ENCODE data around the gene FAM120A.

FAM120A gene

DNA sequence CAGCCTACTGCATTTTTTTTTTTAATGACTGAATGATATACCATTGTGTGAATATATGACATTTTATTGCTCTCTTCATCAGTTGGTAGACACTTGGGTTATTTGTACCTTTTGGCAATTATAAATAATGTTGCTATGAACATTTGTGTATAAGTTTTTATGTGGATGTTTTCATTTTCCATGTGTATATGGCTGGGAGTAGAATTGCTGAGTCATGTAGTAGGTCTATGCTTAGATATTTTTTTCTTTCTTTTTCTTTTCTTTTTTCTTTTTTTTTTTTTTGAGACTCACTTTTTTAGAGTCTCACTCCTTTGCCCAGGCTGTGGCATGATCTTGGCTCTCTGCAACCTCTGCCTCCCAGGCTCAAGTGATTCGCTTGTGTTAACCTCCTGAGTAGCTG lies 34.8 kb downstream of the FAM120A start:
- H3K79me2 ChIP-seq (ENCODE audit: control insufficient read depth, insufficient read depth, low read length, unreplicated experiment), result peaks cover 66% of the 10 kb centered on the region
- peaks cover 31% of the 10 kb centered on the region for H3K36me3 ChIP-seq (ENCODE audit: insufficient read depth, low read length)
- H3K27ac ChIP-seq (ENCODE audit: low read depth, low read length), result peak overlapping the region; percentile 14; the same call in 1 of the 2 replicates
- no peak overlapping the region for H2AFZ ChIP-seq (ENCODE audit: low read length, unreplicated experiment)
- H3K27me3 ChIP-seq (ENCODE audit: insufficient read depth, low read length), result no peaks in the 10 kb centered on the region
- H3K4me3 ChIP-seq (ENCODE audit: low read depth, low read length), result no peak overlapping the region
- H3K4me1 ChIP-seq (ENCODE audit: control insufficient read depth, insufficient read depth, low read length, unreplicated experiment), result peaks cover 8% of the 10 kb centered on the region

DNA sequence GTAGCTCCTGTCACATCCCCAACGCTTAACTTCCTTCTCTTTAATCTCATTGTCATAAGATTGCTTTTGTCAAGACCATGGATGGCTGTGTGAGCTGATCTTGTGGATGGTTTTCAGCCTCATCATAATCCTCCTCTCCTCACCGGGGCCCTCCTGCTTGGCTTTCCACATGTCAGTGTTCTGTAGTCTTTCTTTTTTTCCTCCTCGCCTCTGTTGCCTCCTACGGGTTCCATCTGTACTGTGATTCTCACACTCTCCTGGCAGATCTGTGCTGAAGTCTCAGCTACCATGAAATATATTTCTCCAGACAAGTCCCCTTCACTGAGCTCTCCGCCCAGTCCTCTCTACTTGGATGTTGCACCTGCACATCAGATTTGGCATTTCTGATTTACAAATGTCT lies 36.8 kb downstream of the FAM120A start:
- Histone ChIP-seq H3K36me3 (ENCODE audit: insufficient read depth, low read length) (peaks cover 31% of the 10 kb centered on the region), H3K79me2 (ENCODE audit: control insufficient read depth, insufficient read depth, low read length, unreplicated experiment) (peaks cover 70% of the 10 kb centered on the region), H3K4me1 (ENCODE audit: control insufficient read depth, insufficient read depth, low read length, unreplicated experiment) (peaks cover 8% of the 10 kb centered on the region), H3K4me3 (ENCODE audit: low read depth, low read length) (no peak overlapping the region), H3K27me3 (ENCODE audit: insufficient read depth, low read length) (no peaks in the 10 kb centered on the region), H2AFZ (ENCODE audit: low read length, unreplicated experiment) (no peak overlapping the region), H3K27ac (ENCODE audit: low read depth, low read length) (no peak overlapping the region)

DNA sequence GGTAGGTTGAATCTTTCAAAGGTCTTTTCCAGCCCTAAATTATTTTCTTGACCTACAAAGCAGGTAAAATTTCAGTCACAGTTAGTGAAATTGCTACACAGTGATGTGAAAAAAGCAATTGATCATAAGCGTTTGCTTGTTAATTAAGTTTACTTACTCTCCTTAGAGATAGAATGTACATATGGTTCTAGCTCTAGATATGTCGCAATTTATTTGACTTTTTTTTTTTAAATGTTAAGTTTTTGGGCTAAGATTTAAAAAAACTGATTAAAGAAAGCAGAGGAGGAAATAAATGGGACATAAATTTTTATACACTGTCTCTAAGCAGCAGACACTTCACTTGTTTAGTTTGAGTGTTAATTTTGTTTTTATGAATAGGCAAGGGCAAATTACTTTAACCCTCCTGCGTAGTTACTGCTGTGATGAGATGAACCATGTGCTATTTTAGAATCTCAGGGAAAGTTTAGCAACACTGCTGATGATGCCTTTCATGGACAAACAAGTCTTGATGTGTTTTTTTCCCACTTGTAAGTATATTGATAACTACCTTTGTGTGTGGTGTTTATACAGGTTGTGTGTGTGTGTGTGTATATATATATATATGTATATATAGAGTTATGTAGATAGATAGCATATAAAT lies 40.2 kb downstream of the FAM120A start:
- peaks cover 3% of the 10 kb centered on the region for H3K4me1 ChIP-seq (ENCODE audit: control insufficient read depth, insufficient read depth, low read length, unreplicated experiment)
- peaks cover 82% of the 10 kb centered on the region for H3K79me2 ChIP-seq (ENCODE audit: control insufficient read depth, insufficient read depth, low read length, unreplicated experiment)
- H3K36me3 ChIP-seq (ENCODE audit: insufficient read depth, low read length), result peaks cover 29% of the 10 kb centered on the region; the same call in 1 of the 2 replicates
- H2AFZ ChIP-seq (ENCODE audit: low read length, unreplicated experiment), result no peak overlapping the region
- no peaks in the 10 kb centered on the region for H3K27me3 ChIP-seq (ENCODE audit: insufficient read depth, low read length)
- H3K27ac ChIP-seq (ENCODE audit: low read depth, low read length), result no peak overlapping the region
- H3K4me3 ChIP-seq (ENCODE audit: low read depth, low read length), result no peak overlapping the region

DNA sequence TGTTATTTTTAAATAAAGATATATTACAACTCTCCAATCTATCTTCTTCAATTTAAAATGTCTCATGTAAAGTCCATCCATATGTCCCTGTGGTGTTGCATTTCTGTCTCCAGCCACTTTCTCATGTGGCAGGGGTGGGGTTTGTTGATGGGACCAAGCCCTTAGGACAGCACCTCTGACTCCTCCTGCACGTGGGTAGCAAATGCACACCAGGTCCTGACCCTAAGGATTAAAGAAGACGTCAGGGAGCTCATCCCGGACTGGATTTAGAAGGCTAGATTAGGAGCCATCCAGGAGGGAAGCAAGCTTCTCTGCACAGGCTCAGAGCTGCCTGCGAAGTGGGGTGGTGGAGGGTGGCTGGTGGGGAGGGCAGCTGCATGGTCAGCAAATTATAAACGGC lies 40.8 kb downstream of the FAM120A start:
- H3K79me2 ChIP-seq (ENCODE audit: control insufficient read depth, insufficient read depth, low read length, unreplicated experiment), result peaks cover 85% of the 10 kb centered on the region
- H3K4me1 ChIP-seq (ENCODE audit: control insufficient read depth, insufficient read depth, low read length, unreplicated experiment), result peaks cover 3% of the 10 kb centered on the region
- H3K36me3 ChIP-seq (ENCODE audit: insufficient read depth, low read length), result peaks cover 30% of the 10 kb centered on the region; the same call in 1 of the 2 replicates
- no peaks in the 10 kb centered on the region for H3K27me3 ChIP-seq (ENCODE audit: insufficient read depth, low read length)
- no peak overlapping the region for H3K4me3 ChIP-seq (ENCODE audit: low read depth, low read length)
- H3K27ac ChIP-seq (ENCODE audit: low read depth, low read length), result no peak overlapping the region
- no peak overlapping the region for H2AFZ ChIP-seq (ENCODE audit: low read length, unreplicated experiment)

DNA sequence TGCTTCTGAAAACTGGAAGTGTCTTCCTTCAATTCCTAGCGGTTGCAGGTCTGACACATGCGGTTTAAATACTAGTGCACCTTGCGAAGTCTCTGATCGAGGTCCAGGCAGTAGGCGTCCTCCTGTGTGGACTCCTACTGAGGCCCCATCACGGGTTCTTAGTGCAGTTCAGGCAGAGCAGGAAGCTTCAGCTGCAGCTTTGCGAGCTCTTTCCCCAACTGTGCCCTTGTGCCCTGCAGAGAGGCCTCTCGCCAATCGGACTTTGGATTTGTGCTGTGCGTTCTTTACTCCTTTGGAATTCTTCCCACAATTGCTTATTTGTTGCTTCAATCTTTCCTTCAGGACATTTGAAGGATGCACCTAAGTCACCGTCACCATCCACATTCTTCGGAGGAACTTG lies 42.5 kb downstream of the FAM120A start:
- Histone ChIP-seq H3K79me2 (ENCODE audit: control insufficient read depth, insufficient read depth, low read length, unreplicated experiment) (peaks cover 70% of the 10 kb centered on the region), H3K4me1 (ENCODE audit: control insufficient read depth, insufficient read depth, low read length, unreplicated experiment) (peaks cover 3% of the 10 kb centered on the region), H3K27me3 (ENCODE audit: insufficient read depth, low read length) (no peaks in the 10 kb centered on the region), H3K4me3 (ENCODE audit: low read depth, low read length) (no peak overlapping the region), H3K36me3 (ENCODE audit: insufficient read depth, low read length) (peaks cover 29% of the 10 kb centered on the region), H2AFZ (ENCODE audit: low read length, unreplicated experiment) (no peak overlapping the region), H3K27ac (ENCODE audit: low read depth, low read length) (no peak overlapping the region)

DNA sequence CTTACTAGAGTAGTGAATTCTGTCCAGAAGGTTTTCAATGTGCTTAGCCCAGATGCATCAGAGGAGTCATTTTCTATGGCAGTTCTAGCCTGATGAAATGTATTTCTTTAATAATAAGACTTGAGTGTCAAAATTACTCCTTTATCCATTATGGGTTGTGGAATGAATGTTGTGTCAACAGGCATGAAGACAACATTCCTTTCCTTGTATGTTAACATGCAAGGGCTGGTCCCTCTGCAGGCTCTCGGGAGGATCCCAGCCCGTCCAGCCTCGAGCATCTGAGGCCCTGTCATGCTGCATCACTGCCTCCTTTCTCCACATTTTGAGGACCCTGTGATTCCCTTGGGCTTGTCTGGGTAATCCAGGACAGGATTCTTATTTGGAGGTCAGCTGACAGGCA lies 44.8 kb downstream of the FAM120A start:
- H3K79me2 ChIP-seq (ENCODE audit: control insufficient read depth, insufficient read depth, low read length, unreplicated experiment), result peaks cover 52% of the 10 kb centered on the region
- H3K36me3 ChIP-seq (ENCODE audit: insufficient read depth, low read length), result peaks cover 17% of the 10 kb centered on the region
- no peaks in the 10 kb centered on the region for H3K27me3 ChIP-seq (ENCODE audit: insufficient read depth, low read length)
- H3K4me3 ChIP-seq (ENCODE audit: low read depth, low read length), result no peak overlapping the region
- no peak overlapping the region for H3K27ac ChIP-seq (ENCODE audit: low read depth, low read length)
- peaks cover 12% of the 10 kb centered on the region for H3K4me1 ChIP-seq (ENCODE audit: control insufficient read depth, insufficient read depth, low read length, unreplicated experiment)
- H2AFZ ChIP-seq (ENCODE audit: low read length, unreplicated experiment), result no peak overlapping the region

DNA sequence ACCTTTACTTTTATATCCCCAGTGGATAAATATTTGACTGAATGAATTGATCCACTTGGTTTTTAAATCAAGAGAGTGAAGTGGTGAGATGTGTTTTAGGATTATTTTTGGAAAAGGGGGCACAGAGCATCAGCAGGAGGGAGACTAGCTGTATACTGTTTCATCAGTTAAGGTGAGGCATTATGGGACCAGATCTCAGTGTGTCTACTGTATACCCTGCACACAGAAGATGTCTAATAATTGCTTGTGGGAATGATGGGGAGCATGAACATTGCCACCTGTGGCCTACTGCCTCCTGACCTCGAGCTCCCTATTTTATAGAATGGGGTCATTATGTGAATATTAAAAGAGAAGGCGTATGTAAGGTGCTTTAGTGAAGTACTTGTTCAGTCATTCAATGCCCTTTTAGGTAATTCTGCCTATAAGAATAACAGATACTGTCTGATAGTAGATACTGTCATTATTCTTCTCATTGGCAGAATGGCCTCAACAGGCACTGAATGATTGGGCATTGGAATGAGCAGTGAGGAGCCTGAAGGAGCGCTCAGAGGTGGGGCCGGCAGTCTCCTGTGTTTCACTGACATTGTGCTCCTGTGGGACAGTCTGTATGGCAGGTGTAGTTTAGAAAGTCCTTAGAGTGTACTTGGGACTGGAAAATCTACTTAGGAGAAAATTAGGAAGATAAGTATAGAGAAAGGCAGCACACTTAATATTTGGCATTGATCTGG lies 49.2 kb downstream of the FAM120A start:
- peak overlapping the region; percentile 51 for H3K27ac ChIP-seq (ENCODE audit: low read depth, low read length)
- no peak overlapping the region for H2AFZ ChIP-seq (ENCODE audit: low read length, unreplicated experiment)
- H3K36me3 ChIP-seq (ENCODE audit: insufficient read depth, low read length), result peaks cover 36% of the 10 kb centered on the region
- H3K27me3 ChIP-seq (ENCODE audit: insufficient read depth, low read length), result no peaks in the 10 kb centered on the region
- H3K4me1 ChIP-seq (ENCODE audit: control insufficient read depth, insufficient read depth, low read length, unreplicated experiment), result peaks cover 40% of the 10 kb centered on the region
- H3K4me3 ChIP-seq (ENCODE audit: low read depth, low read length), result peak overlapping the region; percentile 83
- peaks cover 44% of the 10 kb centered on the region for H3K79me2 ChIP-seq (ENCODE audit: control insufficient read depth, insufficient read depth, low read length, unreplicated experiment)

DNA sequence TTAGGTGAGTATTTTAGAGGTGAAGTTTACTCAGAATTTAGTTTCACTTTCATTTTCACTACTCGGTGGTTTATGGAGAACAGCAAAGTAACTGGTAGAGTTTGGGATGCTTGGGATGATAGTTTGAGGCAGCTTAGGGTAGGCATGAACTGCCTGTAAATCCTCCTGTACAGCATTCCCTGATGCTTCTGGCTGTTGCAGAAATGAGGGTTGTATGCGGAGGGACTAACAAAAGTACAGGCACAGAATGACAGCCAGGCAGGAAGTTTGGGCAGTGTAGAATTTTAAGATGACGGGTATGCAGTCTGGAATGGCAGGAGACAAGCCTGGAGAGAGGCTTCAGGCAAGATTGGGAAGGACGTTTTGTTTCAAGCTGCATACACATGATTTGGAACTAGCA lies 49.9 kb downstream of the FAM120A start:
- H2AFZ ChIP-seq (ENCODE audit: low read length, unreplicated experiment), result no peak overlapping the region
- H3K36me3 ChIP-seq (ENCODE audit: insufficient read depth, low read length), result peaks cover 34% of the 10 kb centered on the region
- H3K4me1 ChIP-seq (ENCODE audit: control insufficient read depth, insufficient read depth, low read length, unreplicated experiment), result peaks cover 40% of the 10 kb centered on the region
- no peaks in the 10 kb centered on the region for H3K27me3 ChIP-seq (ENCODE audit: insufficient read depth, low read length)
- peaks cover 46% of the 10 kb centered on the region for H3K79me2 ChIP-seq (ENCODE audit: control insufficient read depth, insufficient read depth, low read length, unreplicated experiment)
- H3K4me3 ChIP-seq (ENCODE audit: low read depth, low read length), result peak overlapping the region; percentile 83
- H3K27ac ChIP-seq (ENCODE audit: low read depth, low read length), result peak overlapping the region; percentile 51

DNA sequence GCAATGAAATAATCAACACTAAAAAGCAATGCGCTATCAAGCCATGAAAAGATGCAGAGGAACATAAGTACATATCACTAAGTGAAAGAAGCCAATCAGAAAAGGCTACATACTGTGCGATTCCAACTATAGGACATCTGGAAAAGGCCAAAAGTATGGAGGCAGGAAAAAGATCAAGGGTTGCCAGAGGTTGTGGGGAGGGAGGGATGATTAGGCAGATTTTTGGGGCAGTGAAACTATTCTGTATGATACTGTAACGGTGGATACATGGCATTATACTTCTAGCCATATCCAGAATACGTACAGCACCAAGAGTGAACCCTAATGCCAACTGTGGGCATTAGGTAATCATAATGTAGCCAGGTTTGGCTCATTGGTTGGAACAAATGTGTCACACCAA lies 51.9 kb downstream of the FAM120A start:
- H3K79me2 ChIP-seq (ENCODE audit: control insufficient read depth, insufficient read depth, low read length, unreplicated experiment), result peaks cover 57% of the 10 kb centered on the region
- H3K4me3 ChIP-seq (ENCODE audit: low read depth, low read length), result no peak overlapping the region
- H3K27ac ChIP-seq (ENCODE audit: low read depth, low read length), result no peak overlapping the region
- peaks cover 40% of the 10 kb centered on the region for H3K4me1 ChIP-seq (ENCODE audit: control insufficient read depth, insufficient read depth, low read length, unreplicated experiment)
- H2AFZ ChIP-seq (ENCODE audit: low read length, unreplicated experiment), result no peak overlapping the region
- H3K27me3 ChIP-seq (ENCODE audit: insufficient read depth, low read length), result no peaks in the 10 kb centered on the region
- H3K36me3 ChIP-seq (ENCODE audit: insufficient read depth, low read length), result peaks cover 30% of the 10 kb centered on the region

DNA sequence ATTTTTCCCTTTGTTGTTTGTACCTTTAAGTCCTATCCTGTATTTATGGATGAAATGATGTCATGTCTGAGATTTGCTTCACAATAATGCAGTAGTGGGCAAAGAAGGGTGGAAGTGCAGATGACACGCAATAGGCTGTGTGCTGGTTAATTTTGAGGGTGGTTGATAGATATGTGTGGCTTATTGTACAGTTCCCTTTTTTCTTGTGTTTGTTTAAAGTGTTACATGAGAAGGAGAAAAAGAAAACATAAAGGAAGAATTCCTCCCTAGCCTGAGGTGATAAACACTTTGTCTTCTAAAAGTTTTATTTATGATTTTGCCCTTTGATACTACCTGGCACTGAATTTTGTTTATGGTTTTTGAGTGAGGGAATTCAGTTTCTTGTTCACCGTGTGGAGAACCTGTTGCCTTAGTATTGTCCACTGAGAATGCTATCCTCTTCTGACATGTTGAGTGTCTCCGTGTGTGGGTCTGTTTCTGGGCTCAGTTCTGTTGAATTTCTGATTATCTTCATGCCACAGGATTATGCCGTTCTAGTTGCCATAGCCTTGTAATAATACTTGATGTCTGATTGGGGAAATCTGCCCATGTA lies 54.2 kb downstream of the FAM120A start:
- Histone ChIP-seq H3K4me1 (ENCODE audit: control insufficient read depth, insufficient read depth, low read length, unreplicated experiment) (peaks cover 34% of the 10 kb centered on the region), H3K4me3 (ENCODE audit: low read depth, low read length) (no peak overlapping the region), H3K36me3 (ENCODE audit: insufficient read depth, low read length) (peaks cover 30% of the 10 kb centered on the region), H3K79me2 (ENCODE audit: control insufficient read depth, insufficient read depth, low read length, unreplicated experiment) (peaks cover 73% of the 10 kb centered on the region), H2AFZ (ENCODE audit: low read length, unreplicated experiment) (no peak overlapping the region), H3K27me3 (ENCODE audit: insufficient read depth, low read length) (no peaks in the 10 kb centered on the region), H3K27ac (ENCODE audit: low read depth, low read length) (peak overlapping the region; percentile 53)

DNA sequence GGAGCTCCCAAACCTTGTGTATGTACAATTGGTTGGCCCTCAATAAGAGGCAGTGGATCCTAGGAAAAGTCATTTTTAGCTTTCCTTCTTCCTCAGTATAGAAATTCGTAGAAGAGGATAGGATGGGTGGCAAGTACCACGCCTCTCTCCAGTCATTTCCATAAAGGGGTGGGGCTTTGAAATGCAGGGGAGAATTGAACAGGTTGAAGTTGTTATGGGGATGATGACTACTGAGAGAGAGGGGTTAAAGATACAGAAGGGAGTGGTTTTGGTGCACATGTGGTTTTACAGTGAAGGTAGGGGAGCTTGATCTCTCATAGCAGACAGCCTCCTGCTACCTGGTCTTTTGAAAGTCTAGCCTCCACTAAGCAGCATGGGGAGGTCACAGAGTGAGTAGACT lies 56.3 kb downstream of the FAM120A start:
- no peak overlapping the region for H3K4me3 ChIP-seq (ENCODE audit: low read depth, low read length)
- H3K27me3 ChIP-seq (ENCODE audit: insufficient read depth, low read length), result no peaks in the 10 kb centered on the region
- H3K4me1 ChIP-seq (ENCODE audit: control insufficient read depth, insufficient read depth, low read length, unreplicated experiment), result peaks cover 21% of the 10 kb centered on the region
- no peak overlapping the region for H3K27ac ChIP-seq (ENCODE audit: low read depth, low read length)
- peaks cover 69% of the 10 kb centered on the region for H3K79me2 ChIP-seq (ENCODE audit: control insufficient read depth, insufficient read depth, low read length, unreplicated experiment)
- H2AFZ ChIP-seq (ENCODE audit: low read length, unreplicated experiment), result no peak overlapping the region
- H3K36me3 ChIP-seq (ENCODE audit: insufficient read depth, low read length), result peaks cover 14% of the 10 kb centered on the region

All from ACC112 (cell line).